GF-D8 (cell line): Measurements from ENCODE around the gene BAHCC1.

ENCODE experiments used
- DNase-seq: peaks from one replicate; lab custom pipeline; 2025; lab: John Stamatoyannopoulos, UW

The BAHCC1 gene

DNA sequence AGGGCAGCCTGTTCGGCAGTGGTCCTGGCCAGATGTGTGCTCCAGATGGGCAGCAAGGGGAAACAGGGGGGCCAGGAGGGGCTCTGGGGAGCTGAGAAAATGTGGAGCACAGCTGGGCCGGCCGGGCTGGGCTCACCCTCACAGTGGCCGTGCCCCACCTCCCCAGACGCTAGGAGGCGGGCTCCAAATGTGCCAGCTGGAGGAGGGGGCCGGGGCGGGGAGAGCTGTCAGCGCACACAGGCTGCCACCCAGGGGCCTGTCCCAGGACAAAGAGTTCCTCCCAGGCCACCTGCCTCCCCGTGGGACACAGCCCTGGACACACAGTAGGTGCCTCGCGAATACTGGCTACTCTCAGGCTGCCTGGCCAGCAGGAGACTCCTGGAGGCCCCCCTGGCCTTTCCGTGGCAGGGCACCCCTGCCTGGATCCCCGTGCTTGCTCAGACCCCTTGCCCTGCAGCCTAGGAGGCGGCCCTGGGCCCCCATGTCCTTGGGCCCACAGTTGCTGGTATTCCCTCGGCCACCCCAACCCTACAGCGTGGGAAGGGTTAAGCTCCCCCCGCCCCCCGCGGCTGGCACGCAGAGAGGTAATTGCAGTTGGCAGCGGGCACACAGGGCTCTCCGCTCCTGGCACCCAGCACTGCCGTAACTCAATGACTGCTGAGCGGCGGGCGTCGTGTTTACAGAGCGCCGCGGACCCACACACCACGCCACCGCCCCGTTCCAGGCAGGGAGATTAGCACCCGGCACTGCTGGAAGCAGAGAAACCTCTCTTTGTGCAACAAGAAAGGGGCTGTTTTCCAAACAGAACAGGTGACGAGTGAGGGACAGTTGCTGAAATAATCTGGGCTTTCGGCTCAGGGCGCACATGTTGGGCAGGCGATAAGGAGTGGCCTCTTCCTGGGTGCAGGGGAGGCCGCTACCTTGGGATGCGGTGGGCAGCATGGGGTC is 32.2 kb downstream of the BAHCC1 start:
- DNase-seq, result peak; percentile 80

DNA sequence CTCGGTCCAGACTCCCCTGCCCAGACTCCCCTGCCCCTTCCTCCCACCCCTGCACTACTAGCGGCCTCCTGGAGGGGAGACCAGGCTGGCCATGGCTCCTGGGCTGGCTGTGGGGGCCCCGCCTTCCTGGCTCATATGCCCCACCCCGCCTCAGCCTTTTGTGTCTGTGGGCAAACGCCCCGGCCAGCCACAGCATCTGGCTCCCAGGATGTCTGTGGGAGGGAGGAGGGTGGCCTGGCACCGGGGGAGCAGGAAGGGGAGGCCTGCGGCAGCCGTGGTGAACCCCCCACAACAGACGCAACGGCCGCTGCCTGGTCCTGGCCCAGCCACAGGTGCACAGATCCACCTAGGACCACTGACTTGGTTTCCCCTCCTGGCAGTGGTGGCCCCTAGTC is 32.9 kb downstream of the BAHCC1 start:
- peak; percentile 89 for DNase-seq

- peak; percentile 79 for DNase-seq
These were observed 33.3 kb downstream of the BAHCC1 start for GRCh38 chr17:81428516-81428915.

DNA sequence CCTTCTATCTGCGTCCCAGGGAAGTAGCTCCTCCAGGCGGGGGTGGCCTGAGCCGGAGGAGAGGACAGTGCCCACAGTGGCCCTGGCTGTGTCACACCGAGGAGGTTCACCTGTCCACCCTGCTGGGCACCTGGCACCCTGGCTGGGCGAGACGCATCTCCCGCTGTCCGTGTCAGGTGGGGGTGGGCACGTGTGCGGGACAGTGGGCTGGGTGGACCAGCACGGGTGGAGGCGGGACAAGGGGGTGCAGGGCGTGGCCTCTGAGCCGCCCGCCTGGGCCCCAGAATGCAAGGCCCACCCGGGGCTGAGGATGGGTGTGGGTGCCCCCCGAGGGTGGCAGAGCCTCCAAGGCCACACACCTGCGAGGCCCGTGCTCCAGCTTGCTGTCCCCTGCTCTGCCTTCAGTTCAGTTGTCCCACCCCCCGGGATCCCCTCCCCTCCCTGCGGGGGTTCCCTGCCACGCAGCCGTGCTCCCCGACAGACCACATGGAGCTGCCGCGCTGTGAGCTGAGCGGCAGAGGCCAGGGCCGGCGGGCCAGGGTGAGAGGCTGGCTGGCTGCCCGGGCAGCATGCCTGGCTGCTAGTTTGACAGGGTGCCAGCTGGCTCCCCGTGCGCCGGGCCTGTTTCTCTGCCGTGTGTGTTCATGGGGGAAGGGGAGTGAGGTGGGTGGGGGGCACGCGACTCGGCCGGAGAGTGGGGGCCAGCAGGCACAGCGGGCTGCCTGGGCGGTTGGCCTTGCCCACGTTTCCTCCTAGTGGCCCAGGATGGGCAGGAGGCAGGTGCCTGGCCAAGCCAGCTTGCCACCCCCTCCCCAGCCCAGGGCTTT is 33.9 kb downstream of the BAHCC1 start:
- DNase-seq, result peak; percentile 46

- peak; percentile 41 for DNase-seq
These were observed 34.7 kb downstream of the BAHCC1 start for GRCh38 chr17:81429821-81430551.

GRCh38 chr17:81431545-81432482 is 36.6 kb downstream of the BAHCC1 start:
- no peak for DNase-seq

- DNase-seq, result no peak
These were observed 37.7 kb downstream of the BAHCC1 start for GRCh38 chr17:81432941-81433340.

GRCh38 chr17:81433656-81434055 is 38.4 kb downstream of the BAHCC1 start:
- DNase-seq, result no peak

- DNase-seq, result no peak
These were observed 38.8 kb downstream of the BAHCC1 start for GRCh38 chr17:81434072-81434471.

- DNase-seq, result no peak
These were observed 39.6 kb downstream of the BAHCC1 start for GRCh38 chr17:81434681-81435417.

GRCh38 chr17:81435652-81436293 is 40.5 kb downstream of the BAHCC1 start:
- DNase-seq, result no peak

DNA sequence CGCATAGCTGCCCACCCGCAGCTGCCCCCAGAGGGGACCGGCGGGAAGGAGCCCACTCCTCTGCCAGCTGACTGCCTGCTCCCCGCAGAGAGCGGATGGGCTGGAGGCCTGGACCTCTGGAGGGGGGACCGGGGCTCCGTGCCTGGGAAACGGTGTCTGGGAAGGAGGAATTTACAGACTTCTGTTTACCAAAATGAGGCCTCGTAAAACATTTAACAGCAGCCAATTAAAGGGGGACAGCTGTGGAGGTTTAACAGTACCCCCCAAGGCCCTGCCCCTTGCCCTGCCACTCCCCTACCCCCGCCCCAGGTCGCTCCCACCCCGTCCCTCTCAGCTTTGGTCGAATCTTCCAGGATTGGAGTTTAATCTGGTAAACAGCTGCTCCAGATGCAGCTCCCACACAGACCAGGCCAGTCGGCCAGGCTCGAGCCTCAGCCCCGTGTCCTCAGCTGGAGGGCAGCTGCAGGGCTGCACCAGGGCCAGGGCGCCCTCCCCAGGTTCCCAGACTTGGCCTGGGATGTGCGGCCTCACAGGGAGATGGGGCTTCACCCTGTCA is 41.1 kb downstream of the BAHCC1 start:
- no peak for DNase-seq

GRCh38 chr17:81437191-81437651 is 42.0 kb downstream of the BAHCC1 start:
- DNase-seq, result no peak

- no peak for DNase-seq
These were observed 42.9 kb downstream of the BAHCC1 start for GRCh38 chr17:81438007-81438659.

- no peak for DNase-seq
These were observed 43.4 kb downstream of the BAHCC1 start for GRCh38 chr17:81438688-81439087.

DNA sequence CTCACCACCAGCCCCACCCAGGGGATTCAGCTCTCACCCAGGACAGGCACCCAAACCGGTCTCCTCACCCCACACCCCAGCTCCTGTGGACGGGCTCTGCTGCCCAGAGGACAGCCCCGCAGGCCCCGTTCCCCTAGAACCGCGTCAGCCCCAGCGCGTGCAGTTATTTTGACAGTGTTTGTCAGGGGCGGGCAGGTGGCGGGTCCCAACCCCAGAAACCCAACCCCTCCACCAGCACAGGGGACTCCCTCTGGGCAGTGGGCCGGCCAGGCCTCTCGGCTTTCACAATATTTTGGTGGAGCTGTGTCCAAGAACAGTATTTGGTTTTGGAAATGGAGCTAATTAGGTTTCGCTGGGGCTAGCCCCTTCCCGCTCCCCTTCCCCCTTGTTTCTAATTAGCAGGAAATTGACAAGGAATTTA is 44.8 kb downstream of the BAHCC1 start:
- no peak for DNase-seq

DNA sequence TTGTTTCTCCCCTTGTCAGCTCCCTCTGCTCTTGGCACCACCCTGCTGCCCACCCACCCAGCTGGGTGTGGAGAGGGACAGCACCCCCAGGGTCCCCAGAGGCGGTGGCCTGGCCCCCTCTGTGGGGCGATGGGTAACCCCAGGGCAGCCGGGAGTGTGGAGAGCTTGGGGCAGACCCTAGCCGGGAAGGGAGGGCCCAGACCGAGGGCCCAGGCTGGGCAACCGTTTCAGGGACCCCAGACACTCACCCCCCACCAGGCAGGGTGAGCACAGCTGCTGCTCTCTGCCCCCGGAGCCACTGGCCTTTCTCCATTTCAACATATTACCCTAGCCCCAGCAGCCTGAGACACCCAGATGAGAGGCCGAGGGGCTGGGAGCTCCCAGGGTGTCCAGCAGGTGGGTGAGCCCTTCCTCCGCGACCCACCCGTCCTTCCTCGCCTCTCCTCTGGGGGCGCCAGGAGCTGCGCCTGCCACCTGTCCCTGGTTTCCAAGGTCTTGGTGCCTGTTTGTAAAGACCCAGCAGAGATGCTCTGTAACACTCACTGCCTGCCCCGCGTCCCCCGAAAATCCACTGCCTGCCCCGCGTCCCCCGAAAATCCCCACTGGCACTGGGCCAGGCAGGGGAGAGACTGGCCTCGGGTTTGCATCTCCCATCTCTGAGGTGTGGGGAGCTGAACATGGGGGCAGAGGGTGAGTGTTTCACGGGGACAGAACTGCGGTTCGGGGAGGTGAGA is 45.4 kb downstream of the BAHCC1 start:
- DNase-seq, result no peak

GRCh38 chr17:81442791-81443190 is 47.5 kb downstream of the BAHCC1 start:
- no peak for DNase-seq
